Jurkat, Clone E6-1 (cell line): Measurements from ENCODE around the gene C4orf51.

Experiments used
- DNase-seq: peaks from one replicate; pipeline ENCODE4 v3.0.0-alpha.2; 2011; ENCODE audit warnings: low read depth, low spot score
- H3K4me3 ChIP-seq: 2 replicates; pipeline ENCODE4 v1.5.1; 2011; ENCODE audit warnings: mild to moderate bottlenecking, low read length, control low read depth, moderate library complexity

The C4orf51 gene

DNA sequence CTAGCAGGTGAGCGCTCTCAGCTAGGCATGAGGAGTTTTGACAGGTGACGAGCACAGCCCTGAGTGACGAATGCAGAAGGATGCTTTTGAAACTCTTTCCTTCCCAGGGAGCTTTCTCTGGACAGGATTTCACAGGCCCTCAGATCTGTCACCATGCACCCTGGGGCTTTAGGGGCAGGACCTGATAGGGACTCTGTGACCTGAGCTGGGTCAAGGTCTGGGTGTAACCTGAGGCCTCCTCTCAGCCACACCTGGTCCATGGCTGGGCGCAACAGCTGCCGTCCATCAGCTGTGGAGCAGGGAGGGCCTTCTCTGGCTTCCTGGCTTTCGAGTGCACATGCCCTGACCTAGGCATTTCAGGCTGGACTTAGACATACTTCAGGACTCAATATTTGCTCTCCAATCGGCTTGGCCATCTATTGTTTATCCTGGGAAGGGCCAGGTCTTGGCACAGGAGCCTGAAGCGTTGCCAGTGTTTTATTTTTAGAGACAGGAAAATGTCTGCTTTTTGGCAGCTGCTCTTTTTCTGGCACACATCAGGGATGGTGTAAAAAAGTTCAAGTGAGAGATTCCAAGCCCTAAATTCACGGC is 56.4 kb downstream of the C4orf51 start:
- no peak for DNase-seq

DNA sequence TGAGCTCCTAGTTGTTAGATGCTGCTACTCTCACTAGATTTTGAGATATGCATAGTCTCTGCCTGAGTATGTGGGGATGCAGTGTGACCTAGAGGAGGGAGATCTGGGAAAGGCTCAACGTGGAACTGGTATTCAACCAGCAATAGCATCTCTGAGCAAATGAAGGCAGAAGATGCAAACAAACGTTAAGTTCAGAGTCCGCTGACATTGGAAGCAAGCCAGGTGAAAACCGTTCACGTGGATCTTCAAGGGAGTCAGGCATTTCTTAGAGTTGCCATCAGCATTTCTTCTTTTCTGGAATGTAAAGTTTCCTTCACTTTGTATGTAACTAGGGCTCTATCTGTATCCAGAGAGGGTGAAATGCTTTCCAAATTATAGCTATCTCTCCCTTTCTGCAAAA is 59.9 kb downstream of the C4orf51 start:
- no peak overlapping the region for H3K4me3 ChIP-seq
- DNase-seq = no peak

More for the DNA sequence above, 56.4 kb downstream of the C4orf51 start:
- H3K4me3 ChIP-seq = no peak overlapping the region

DNA sequence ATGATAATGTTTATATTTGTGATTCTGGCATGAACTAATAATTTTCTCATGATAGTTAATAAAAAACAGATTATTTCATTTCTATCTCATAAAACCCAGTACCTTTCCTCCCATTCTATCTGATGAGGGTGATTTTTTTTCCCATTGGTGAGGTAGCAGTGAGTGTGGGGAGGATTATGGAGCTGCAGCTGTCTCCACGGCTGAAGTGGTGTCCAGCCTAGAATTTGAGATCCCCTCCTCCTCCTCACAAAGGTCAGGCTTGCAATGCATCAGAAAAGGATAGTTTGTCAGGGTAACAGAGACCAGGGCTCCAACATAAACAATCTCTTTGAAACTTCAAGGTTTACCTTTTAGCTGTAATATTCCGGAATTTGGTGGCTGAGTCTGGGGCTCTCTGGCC is 60.9 kb downstream of the C4orf51 start:
- no peak overlapping the region for H3K4me3 ChIP-seq
- no peak for DNase-seq

DNA sequence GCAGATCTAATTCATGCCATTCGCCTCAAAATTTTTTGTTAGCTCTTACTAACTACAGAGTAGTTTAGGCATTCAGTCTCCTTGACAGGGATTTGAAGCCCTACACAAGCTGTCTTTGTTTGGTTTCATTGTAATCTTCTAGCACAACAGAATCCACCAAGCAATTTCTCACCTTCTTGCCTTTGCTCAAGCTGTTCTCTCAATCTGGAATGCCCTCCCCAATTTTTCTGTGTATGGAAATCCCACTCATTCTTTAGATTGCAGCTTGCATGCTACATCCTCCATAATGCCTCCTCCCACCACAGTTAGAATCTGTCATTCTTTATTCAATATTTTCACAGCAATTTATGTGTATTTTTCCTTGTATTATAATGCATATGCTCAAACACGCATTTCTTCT is 63.7 kb downstream of the C4orf51 start:
- DNase-seq = no peak
- H3K4me3 ChIP-seq = no peak overlapping the region

DNA sequence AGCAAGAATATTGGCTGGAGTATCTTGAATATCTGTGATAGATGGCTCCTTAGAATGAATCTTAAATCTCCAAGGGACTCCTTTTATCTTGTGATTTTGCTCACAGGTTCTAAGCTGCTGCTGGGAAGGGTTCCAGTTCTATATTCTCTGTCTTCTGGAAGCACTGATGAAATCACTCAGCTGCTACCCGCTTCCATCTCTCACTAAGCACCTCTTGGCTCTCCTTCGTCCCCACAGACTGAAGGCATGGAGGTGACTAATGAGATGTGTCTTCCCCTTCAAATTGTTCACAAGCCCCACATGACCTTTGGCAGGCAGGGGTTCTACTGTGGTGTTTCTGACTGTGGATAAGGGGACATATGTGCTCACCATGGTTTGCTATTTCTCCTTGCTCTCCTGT is 75.9 kb downstream of the C4orf51 start:
- DNase-seq = no peak
- H3K4me3 ChIP-seq = no peak overlapping the region

DNA sequence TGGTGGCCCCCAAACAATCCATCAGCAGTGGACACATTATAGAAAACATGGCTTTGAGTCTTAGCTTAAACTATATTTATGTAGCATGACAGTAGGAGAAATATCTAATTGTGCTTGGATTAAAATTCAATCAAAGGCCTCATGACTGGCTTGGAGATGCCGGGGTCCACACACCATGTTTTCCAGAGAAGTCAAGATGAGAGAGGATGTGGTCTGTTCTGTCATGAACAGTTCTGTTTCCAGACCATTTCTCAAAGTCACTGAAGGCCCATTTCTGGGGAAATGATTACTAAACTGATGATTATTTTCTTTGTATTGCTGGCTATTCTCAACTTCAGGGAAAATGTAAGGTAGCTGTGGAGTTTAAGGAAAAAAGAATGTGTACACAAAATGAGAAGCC is 76.3 kb downstream of the C4orf51 start:
- DNase-seq = no peak
- no peak overlapping the region for H3K4me3 ChIP-seq

DNA sequence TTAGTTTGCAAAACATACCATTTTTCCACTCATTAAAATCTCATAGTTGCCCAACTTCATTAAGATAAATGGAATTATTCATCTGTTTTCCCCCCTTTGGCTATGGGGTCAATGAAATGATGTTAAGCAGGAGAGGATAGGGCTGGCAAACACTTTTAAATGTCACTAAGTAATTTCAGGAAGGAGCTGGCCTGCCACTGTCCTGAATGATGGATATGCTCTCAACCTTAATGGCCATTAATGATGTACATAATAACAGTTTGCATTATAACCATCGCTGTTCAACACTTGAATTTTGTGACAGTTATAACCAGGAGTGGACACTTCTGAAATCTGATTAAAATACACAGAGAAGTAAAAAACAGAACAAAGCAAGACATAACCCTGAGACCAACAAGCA is 77.2 kb downstream of the C4orf51 start:
- no peak overlapping the region for H3K4me3 ChIP-seq
- no peak for DNase-seq

DNA sequence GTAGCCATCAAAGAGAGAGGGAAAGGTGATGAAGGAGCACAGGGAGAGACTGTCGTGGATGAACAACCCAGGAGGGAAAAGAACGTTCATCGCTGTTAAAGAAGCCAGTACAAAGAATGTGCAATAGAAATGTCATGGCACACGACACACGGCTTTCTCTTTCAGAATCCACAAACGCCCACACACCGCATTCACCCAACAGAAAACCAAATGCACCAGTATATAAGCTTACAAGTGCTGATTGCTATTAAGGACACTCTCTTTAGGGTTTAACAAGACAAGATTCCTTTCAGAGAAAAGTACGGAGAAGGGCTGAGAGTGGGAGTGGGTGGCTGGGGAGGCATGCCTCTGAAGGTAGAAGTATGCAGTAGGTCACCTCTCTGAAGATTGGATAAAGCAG is 80.2 kb downstream of the C4orf51 start:
- DNase-seq = no peak
- no peak overlapping the region for H3K4me3 ChIP-seq

DNA sequence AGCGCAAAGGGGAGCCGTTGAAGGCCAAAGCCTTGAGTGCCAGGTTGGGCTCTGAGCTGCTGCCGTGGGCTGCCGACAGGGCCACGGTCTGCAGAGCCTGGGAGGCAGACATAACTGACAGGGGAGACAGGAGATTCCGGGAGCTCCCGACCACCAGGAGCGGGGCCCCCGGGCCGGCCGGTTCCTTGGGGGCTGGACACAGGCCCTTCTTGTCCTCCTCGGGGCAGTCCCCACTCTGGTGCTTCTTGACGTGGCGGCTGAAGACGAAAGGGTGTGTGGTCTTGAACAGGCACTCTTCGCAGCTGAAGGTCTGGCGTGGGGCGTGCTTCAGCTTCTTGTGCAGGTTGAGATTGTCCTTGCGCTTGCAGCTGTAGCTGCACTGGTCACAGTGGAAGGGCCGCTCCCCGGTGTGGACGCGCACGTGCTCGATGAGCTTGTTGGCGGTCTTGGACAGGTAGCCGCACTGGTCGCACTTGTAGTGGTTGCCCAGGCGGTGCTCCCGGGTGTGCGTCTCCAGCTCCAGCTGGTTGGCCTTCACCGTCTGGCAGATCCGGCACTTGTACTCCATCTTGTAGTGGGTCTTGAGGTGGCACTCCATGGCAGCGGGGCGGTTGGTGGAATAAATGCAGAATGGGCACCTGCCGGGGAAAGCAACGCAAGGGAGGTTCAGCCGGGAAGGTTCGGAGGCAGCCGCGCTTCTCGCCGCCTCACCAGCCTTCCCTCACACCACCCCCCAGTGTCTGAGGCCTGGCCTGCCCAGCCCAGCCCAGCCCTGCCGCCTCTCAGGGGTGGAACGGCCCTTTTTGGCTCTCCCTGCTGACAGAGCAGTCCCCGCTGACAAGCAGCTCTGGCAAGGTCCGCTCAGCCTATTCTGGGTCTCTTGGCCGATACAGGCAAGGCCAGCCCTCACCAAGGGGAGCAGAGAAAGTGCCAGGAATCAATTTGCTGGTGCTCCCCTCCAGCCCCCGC is 81.3 kb downstream of the C4orf51 start:
- no peak overlapping the region for H3K4me3 ChIP-seq
- DNase-seq = no peak

DNA sequence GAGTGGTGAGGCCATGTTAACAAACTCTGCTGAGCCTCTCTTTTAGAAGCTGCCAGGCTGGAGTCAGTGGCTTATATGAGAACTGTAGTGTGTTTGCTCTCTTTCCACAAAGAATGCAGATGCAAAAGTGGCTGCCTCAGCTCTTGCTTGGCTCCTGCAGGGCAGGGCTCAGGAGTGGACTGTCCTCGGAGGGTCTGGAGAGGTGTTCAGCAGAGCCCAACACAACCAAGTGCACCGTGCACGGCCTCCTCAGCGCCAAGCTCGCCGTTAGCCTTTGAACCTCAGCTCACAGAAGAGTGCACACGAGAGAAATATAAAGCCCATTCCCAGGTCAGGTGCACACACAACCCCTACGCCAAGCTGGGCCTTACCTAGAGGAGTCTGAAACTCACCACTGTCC is 82.8 kb downstream of the C4orf51 start:
- H3K4me3 ChIP-seq = no peak overlapping the region
- DNase-seq = no peak

DNA sequence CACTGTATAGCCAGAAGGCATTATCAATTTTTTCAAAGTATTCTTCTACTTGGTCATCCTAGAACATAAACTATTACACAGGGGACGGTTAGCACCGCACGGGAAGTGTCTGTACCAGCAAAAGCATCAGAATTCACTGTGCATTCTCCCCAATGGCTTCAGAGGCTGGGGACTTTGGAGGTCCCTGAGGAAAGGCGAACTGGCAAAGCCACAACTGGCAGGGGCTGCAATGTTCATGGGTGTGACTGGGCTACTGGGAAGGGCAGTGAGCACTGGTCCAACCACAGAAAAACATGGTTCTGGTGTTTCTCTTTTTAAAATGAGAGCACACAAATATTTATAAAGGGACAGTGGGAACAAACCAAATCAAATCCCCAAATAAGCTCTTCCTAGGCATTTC is 83.5 kb downstream of the C4orf51 start:
- no peak for DNase-seq
- no peak overlapping the region for H3K4me3 ChIP-seq

DNA sequence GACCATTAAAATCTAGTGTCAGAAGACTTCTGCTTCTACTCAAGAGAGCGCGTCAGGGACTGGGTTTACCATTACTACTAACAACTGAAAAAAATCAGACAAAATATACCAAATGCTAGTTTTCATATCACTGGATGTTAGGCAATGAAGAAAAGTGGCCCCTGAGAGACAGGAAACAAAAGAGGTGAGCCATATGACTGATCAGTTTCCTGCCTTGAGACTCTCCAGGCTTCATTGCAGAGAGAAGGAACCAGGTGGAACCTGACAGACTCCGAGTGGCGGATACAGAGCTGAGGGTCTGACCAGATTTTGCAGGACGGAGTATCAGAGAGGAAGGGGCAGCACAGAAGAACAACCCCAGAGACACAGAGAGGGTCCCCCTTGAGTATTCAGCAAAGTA is 86.3 kb downstream of the C4orf51 start:
- DNase-seq = no peak
- no peak overlapping the region for H3K4me3 ChIP-seq

DNA sequence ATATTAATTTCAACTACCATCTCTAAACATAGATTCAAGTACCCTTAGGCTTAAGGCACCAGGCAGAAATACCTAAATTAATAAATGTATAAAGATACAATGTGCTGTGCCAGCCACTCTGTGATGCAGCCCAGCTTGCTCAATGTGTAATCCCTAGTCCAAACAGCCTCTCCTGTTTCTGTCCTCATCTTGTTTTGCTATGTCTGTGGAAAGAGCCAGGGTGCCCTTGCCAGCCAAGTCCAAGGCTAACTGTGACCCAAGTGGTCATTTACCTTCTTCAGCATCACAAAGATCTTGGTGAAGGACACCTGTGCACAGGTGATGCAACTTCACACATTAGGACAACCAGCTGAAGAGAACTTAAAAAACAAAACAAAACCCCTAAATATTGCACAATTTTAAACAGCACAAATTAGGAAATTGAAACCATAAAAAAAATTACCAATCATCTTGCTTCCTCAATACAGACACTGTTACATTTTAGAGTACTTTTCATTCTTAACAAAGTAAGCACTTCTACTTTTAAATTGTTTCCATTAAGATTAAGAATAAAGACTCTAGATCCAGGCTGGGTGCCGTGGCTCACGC is 89.6 kb downstream of the C4orf51 start:
- H3K4me3 ChIP-seq = no peak overlapping the region
- DNase-seq = no peak

DNA sequence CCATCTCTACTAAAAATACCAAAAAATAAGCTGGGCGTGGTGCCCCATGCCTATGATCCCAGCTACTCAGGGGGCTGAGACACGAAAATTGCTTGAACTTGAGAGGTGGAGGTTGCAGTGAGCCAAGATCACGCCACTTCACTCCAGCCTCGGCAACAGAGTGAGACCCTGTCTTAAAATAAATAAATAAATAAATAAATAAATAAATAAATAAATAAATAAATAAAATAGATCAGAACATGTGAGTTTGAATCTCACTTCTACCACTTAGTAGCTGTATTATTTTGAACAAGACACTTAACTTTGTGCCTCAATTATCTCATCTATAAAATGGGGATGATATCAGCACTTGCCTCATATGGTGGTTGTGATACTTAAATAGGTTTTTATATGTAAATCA is 90.2 kb downstream of the C4orf51 start:
- no peak for DNase-seq

DNA sequence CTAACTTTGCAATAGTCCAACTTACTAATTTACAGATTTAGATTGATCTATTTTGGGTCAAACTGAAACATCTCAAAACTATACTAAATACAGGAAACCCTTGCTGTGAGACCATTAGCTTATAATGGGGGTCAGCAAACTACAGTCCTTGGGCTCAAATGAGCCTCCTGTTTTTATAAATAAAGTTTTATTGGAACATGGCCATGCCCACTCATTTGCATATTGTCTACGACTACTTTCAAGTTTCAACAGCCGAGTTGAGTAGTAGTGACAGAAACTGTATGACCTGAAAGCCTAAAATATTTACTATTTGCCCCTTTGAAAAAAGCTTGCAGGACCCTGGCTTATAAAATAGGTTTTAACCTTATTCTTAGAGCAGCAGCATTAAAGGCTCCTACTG is 92.4 kb downstream of the C4orf51 start:
- H3K4me3 ChIP-seq = no peak overlapping the region
- DNase-seq = no peak

More for the DNA sequence above, 90.2 kb downstream of the C4orf51 start:
- H3K4me3 ChIP-seq = no peak overlapping the region

DNA sequence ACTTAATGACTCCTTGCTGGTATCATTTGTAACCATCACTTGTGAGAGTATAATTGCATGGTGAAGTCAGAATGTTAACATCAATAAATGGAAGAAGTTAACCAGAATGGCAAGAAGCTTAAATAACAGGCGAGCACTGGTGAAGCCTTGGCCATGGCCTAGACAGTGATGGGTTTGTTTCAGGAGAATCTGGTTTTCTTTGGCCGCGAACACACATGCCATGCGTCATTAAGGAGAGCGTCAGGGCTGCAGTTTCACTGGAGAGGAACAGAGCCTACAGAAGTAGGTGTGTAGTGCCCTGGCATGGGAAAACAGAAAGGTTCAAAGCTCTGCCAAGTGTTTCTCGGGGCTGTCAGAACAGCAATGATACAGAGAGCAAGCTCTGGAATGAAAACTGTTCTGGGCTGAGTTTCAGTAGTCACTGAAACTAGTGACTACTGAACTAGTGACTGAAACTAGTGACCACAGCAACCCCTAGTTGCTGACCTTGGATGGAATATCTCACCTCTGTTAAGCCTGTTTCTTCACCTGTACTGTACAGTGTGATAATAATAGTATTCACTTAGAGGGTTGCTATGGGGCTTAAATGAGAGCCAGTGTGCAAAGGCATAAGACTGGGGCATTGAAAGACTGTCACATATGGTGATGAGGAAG is 93.8 kb downstream of the C4orf51 start:
- no peak for DNase-seq
- no peak overlapping the region for H3K4me3 ChIP-seq

DNA sequence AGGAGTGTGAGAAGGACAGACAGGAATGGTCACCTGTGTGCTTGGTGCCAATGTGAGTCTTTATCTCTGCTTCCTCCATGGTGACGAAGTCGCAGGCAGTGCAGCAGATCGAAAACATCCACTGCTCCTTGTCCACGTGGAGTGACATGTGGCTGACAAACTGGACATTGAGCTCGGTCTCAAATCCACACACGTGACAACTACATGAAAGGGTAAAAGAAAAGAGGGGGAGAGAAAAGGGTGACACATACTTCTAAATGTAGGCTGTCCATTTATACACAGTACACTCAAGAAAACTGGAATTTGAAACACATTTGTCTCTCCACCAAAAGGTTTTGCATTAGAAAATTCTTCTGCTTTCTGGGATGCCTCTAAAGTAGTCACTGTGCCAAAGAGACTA is 94.5 kb downstream of the C4orf51 start:
- DNase-seq = no peak
- H3K4me3 ChIP-seq = no peak overlapping the region

DNA sequence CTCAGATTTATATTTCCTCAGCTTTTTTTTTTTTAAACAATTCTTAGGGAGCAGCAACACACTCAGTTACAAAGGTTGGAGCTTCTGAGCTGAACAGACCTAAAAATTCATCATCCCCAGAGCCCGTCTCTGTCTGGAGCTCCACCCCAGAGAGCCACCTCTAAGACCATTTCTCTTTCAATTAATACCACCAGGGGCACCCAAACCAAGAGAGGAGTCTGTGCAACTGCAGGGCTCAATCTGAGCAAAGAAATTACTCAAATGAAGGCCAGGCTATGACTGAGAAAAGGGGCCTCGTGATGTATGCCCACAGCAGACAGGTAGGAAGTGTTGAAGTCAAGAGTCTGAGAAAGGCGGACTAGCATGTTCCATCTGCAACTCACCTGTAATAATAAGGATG is 95.5 kb downstream of the C4orf51 start:
- no peak overlapping the region for H3K4me3 ChIP-seq
- DNase-seq = no peak

DNA sequence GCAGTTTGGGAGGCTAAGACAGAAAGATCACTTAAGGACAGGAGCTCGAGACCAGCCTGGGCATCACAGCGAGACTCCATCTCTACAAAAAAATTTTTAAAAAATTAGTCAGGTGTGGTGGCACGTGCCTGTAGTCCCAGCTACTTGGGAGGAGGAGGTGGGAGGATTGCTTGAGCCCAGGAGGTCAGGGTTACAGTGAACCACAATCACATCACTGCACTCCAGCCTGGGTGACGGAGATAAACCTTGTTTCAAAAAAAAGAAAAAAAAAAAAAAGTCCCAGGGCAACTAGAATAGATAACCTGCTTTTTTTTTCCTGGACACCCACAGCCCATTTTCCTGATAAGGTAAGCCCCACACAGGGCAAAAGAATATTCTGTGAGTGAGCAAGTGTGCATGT is 96.3 kb downstream of the C4orf51 start:
- DNase-seq = no peak
- H3K4me3 ChIP-seq = no peak overlapping the region

DNA sequence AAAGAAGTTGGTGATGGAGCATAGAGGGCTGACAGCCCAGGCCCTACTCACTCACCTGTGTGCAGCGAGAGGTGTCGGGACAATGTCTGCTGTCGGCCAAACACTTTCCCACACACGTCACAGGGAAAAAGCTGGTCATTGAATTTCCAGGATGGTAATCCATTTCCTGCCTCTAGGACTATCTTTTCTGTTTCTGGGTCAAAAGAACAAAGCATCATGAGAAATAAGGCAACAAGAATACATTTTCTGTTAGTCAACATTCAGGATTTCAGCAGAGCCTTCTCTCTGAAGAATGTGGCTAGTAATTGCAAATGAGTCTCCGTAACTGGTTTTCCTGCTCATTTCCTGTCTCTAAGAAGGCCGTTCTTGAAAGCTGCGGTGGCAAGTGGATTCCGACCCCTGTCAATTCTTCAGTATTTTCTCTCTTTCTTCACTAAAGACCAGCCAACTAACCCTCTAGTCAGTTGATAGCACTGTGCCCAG is 99.4 kb downstream of the C4orf51 start:
- H3K4me3 ChIP-seq = no peak overlapping the region
- no peak for DNase-seq
